Breast epithelium (tissue), 3 donors: Measurements from ENCODE around the gene STYK1.

Experiments used
- CTCF ChIP-seq, 3 donors: fragments of 450-650 bp; IDR thresholded peaks; one replicate each; pipeline ENCODE4 v1.5.1; 2016 to 2017; ENCODE audit warnings: antibody characterized with exemption in 3 of 3, mild to moderate bottlenecking in 3 of 3, moderate library complexity in 3 of 3
- POLR2AphosphoS5 ChIP-seq, 3 donors: sonication (generic); formaldehyde crosslinking; IDR thresholded peaks; one replicate each; pipeline ENCODE4 v1.6.1; 2017; ENCODE audit warnings: antibody characterized with exemption in 3 of 3

- TF ChIP-seq CTCF (IDR thresholded peaks at IDR 0.05), result no peak
- no peak for TF ChIP-seq POLR2AphosphoS5 (IDR thresholded peaks at IDR 0.05)
These were observed 14.2 kb upstream of the STYK1 start for GRCh38 chr12:10688042-10688441.
